Keratinocyte (primary cell): ENCODE data around the gene FAAH. TPM values are rescaled to one million over a fixed set of nuclear protein-coding genes. Genes with fewer than 3 reads are reported as not detected.

Experiments used
- DNase-seq: peaks from one replicate; pipeline ENCODE4 v3.0.0-alpha.2; 2011; ENCODE audit warnings: low read depth, missing footprints, low spot score
- FAIRE-seq: peaks from 2 replicates; lab custom pipeline; 2011; peaks lifted over from hg19 to GRCh38; lab: Jason Lieb, UNC
- H2AFZ ChIP-seq: 2 replicates; pipeline ENCODE4 v1.6.0; 2012; ENCODE audit warnings: low read length, control low read depth, inconsistent platforms; ENCODE audit not compliant: control insufficient read depth
- H3K27ac ChIP-seq: 2 replicates; pipeline ENCODE4 v1.5.1; 2011; ENCODE audit warnings: low read length; ENCODE audit not compliant: control insufficient read depth, insufficient read depth
- H3K27me3 ChIP-seq: 3 replicates; pipeline ENCODE4 v1.6.0; 2011; ENCODE audit warnings: low read length; ENCODE audit not compliant: control insufficient read depth, insufficient read depth; ENCODE audit errors: extremely low read depth
- H3K36me3 ChIP-seq, 2 experiments: 2 replicates in 1 of 2; 3 replicates in 1 of 2; pipeline ENCODE4 v1.5.1; 2011; ENCODE audit warnings: low read length in 2 of 2, mild to moderate bottlenecking in 1 of 2; ENCODE audit not compliant: control insufficient read depth in 2 of 2, insufficient read depth in 2 of 2; ENCODE audit errors: extremely low read depth in 1 of 2
- H3K4me1 ChIP-seq: 3 replicates; pipeline ENCODE4 v1.5.1; 2011; ENCODE audit warnings: low read length; ENCODE audit not compliant: control insufficient read depth, insufficient read depth; ENCODE audit errors: extremely low read depth
- H3K4me2 ChIP-seq: 3 replicates; pipeline ENCODE4 v1.6.0; 2011; ENCODE audit warnings: low read depth, low read length; ENCODE audit not compliant: control insufficient read depth, insufficient read depth; ENCODE audit errors: extremely low read depth
- H3K4me3 ChIP-seq, 3 experiments: fragments of 200-600 bp in 1 of 3; sonication (generic) in 1 of 3; 2 replicates in 2 of 3; 3 replicates in 1 of 3; pipeline ENCODE4 v1.5.1; 2011 to 2016; ENCODE audit warnings: low read length in 3 of 3, mild to moderate bottlenecking in 3 of 3, control low read depth in 2 of 3, inconsistent platforms in 1 of 3, low read depth in 1 of 3, mixed read lengths in 1 of 3, mixed run types in 1 of 3, moderate library complexity in 1 of 3; ENCODE audit not compliant: control insufficient read depth in 2 of 3, insufficient read depth in 2 of 3; ENCODE audit errors: extremely low read depth in 1 of 3
- H3K79me2 ChIP-seq: 2 replicates; pipeline ENCODE4 v1.6.0; 2012; ENCODE audit warnings: low read length; ENCODE audit not compliant: control insufficient read depth, insufficient read depth
- H3K9ac ChIP-seq: 3 replicates; pipeline ENCODE4 v1.6.0; 2011; ENCODE audit warnings: low read length; ENCODE audit not compliant: control insufficient read depth, insufficient read depth; ENCODE audit errors: extremely low read depth
- H3K9me1 ChIP-seq: 3 replicates; pipeline ENCODE4 v1.6.0; 2011; ENCODE audit warnings: low read length; ENCODE audit not compliant: control insufficient read depth, insufficient read depth; ENCODE audit errors: extremely low read depth
- H3K9me3 ChIP-seq: 2 replicates; pipeline ENCODE4 v1.5.1; 2012; ENCODE audit warnings: low read depth, low read length; ENCODE audit not compliant: control insufficient read depth
- H4K20me1 ChIP-seq: 3 replicates; pipeline ENCODE4 v1.6.0; 2011; ENCODE audit warnings: low read length; ENCODE audit not compliant: control insufficient read depth, insufficient read depth; ENCODE audit errors: extremely low read depth
- CTCF ChIP-seq, 3 experiments: IDR thresholded peaks in 1 of 3; conservative IDR thresholded peaks in 1 of 3; optimal IDR thresholded peaks in 1 of 3; 2 replicates in 2 of 3; 3 replicates in 1 of 3; pipeline versions ENCODE3 to v1.5.1; 2011; ENCODE audit warnings: low read length in 3 of 3, mild to moderate bottlenecking in 3 of 3, moderate library complexity in 2 of 3, control low read depth in 1 of 3, inconsistent platforms in 1 of 3; ENCODE audit not compliant: insufficient read depth in 2 of 3; ENCODE audit errors: extremely low read depth in 1 of 3
- EZH2 ChIP-seq: IDR thresholded peaks from one replicate; pipeline ENCODE4 v1.6.1; 2012; ENCODE audit warnings: inconsistent platforms, mild to moderate bottlenecking, low read length, moderate library complexity
- dilution Hi-C: fragments of 300-500 bp; cut with MboI; formaldehyde crosslinking; loops from one replicate; pipeline ENCODE4 v1.7.0; 2020; ENCODE audit warnings: low sequenced_read_pairs; ENCODE audit not compliant: extremely low pct_ligation_motif_present
- polyA plus RNA-seq, 5 experiments: library from polyadenylated mRNA; depleted of rRNA in 3 of 5; stranded (reverse) in 3 of 5; stranded (forward) in 1 of 5; unstranded in 1 of 5; fragments of >200 nt; gene quantifications; 1 replicate in 1 of 5; 2 replicates in 3 of 5; 3 replicates in 1 of 5; pipeline versions ENCODE4 v1.2.1 to v1.2.3, GENCODE V29; 2011 to 2012; ENCODE audit warnings: missing spikeins in 2 of 5, low read depth in 1 of 5, low replicate concordance in 1 of 5

The FAAH gene
- polyA plus RNA-seq, 1 donor (not counting 4 experiments of a cell fraction or from before 2014, with no cell fraction given), result 5.3 TPM

- Histone ChIP-seq H3K9me1 (no peaks in the 10 kb centered on the region), H3K79me2 (no peaks in the 10 kb centered on the region), H3K4me2 (no peak overlapping the region), H4K20me1 (no peaks in the 10 kb centered on the region), H3K4me3 (no peak overlapping the region), H3K9ac (no peak overlapping the region), H3K36me3 (peaks cover 0 to 1% of the 10 kb centered on the region in 2 experiments), H3K27ac (no peak overlapping the region), H3K4me1 (no peaks in the 10 kb centered on the region), H3K9me3 (no peaks in the 10 kb centered on the region), H2AFZ (no peak overlapping the region), H3K27me3 (no peaks in the 10 kb centered on the region)
- dilution Hi-C loops, result no loop called here
- no peak for FAIRE-seq
- TF ChIP-seq EZH2 (no peak), CTCF (optimal IDR thresholded peaks at IDR 0.05 in 1 of 3, IDR thresholded peaks at IDR 0.05 in 1 of 3, conservative IDR thresholded peaks at IDR 0.05 in 1 of 3; ENCODE audit: extremely low read depth in 1 of 3, insufficient read depth in 2 of 3, low read length in 3 of 3) (peak in 1 of 3 experiments; percentile 19)
- DNase-seq, result no peak
Measured at GRCh38 chr1:46411010-46411405, 16.9 kb downstream of the FAAH start.

- no peak for FAIRE-seq
- H3K27ac ChIP-seq, result no peak overlapping the region
- H3K9me3 ChIP-seq, result no peaks in the 10 kb centered on the region
Measured at GRCh38 chr1:46411601-46412341, 17.7 kb downstream of the FAAH start.

More at GRCh38 chr1:46411601-46412341, 17.7 kb downstream of the FAAH start:
- Histone ChIP-seq H3K27me3 (no peaks in the 10 kb centered on the region), H3K79me2 (no peaks in the 10 kb centered on the region), H2AFZ (no peak overlapping the region), H3K4me3 (no peak overlapping the region), H3K4me1 (no peaks in the 10 kb centered on the region), H3K9me1 (no peaks in the 10 kb centered on the region), H4K20me1 (no peaks in the 10 kb centered on the region), H3K36me3 (peaks cover 0 to 1% of the 10 kb centered on the region in 2 experiments), H3K4me2 (no peak overlapping the region), H3K9ac (no peak overlapping the region)
- TF ChIP-seq CTCF (optimal IDR thresholded peaks at IDR 0.05 in 1 of 3, IDR thresholded peaks at IDR 0.05 in 1 of 3, conservative IDR thresholded peaks at IDR 0.05 in 1 of 3; ENCODE audit: extremely low read depth in 1 of 3, insufficient read depth in 2 of 3, low read length in 3 of 3) (peak; percentile 41 to 57 (median 51)), EZH2 (no peak)
- DNase-seq, result no peak
- dilution Hi-C loops, result no loop called here
